ENCODE results near the gene EGFL6. TPM values are rescaled to one million over a fixed set of nuclear protein-coding genes. Genes with fewer than 3 reads are reported as not detected.

EGFL6 gene
- total and polyA plus RNA-seq, 2 experiments from 2014 or later: 0.12 TPM; not detected in 1

GRCh38 chrX:13547671-13548070 is 21.7 kb upstream of the EGFL6 start:
- Histone ChIP-seq H3K9me3 (ENCODE audit: low read depth) (no peaks in the 10 kb centered on the region), H3K27ac (no peak overlapping the region), H3K4me3 (no peak overlapping the region), H3K36me3 (no peaks in the 10 kb centered on the region), H3K4me1 (ENCODE audit: low read depth) (no peaks in the 10 kb centered on the region), H3K27me3 (no peaks in the 10 kb centered on the region)
- no peak for DNase-seq (ENCODE audit: low read depth in 1 of 2, low spot score in 1 of 2)
- no peak for TF ChIP-seq CTCF (IDR thresholded peaks at IDR 0.05; ENCODE audit: low read depth, low read length)

DNA sequence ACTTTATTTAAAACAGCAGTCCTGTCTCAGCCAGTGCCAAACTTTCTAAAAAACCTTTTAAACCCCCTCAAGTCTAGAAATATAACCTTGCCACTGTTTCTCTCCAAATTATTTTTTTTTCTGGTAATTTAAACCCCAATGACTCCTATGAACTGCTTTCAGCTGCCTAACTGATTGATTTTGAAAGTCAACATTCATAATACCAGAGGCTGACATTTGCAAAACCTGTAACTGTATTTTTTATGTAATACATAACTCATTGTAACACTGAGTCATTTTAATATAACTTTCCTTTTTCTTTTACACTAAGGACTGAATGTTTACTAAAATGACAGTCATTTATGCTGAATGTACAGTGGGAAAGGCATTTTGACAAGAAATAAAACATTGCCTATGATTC is 19.1 kb upstream of the EGFL6 start:
- H3K4me1 ChIP-seq (ENCODE audit: low read depth): no peaks in the 10 kb centered on the region
- no peak overlapping the region for H3K27ac ChIP-seq
- H3K9me3 ChIP-seq (ENCODE audit: low read depth): no peaks in the 10 kb centered on the region
- TF ChIP-seq CTCF (IDR thresholded peaks at IDR 0.05; ENCODE audit: low read depth, low read length): no peak
- no peak for DNase-seq (ENCODE audit: low read depth in 1 of 2, low spot score in 1 of 2)
- no peak overlapping the region for H3K4me3 ChIP-seq
- H3K27me3 ChIP-seq: no peaks in the 10 kb centered on the region
- H3K36me3 ChIP-seq: no peaks in the 10 kb centered on the region

GRCh38 chrX:13551610-13552009 is 17.8 kb upstream of the EGFL6 start:
- no peaks in the 10 kb centered on the region for H3K36me3 ChIP-seq
- H3K4me3 ChIP-seq: no peak overlapping the region
- H3K4me1 ChIP-seq (ENCODE audit: low read depth): no peaks in the 10 kb centered on the region
- no peak for TF ChIP-seq CTCF (IDR thresholded peaks at IDR 0.05; ENCODE audit: low read depth, low read length)
- H3K9me3 ChIP-seq (ENCODE audit: low read depth): no peaks in the 10 kb centered on the region
- H3K27ac ChIP-seq: no peak overlapping the region
- no peaks in the 10 kb centered on the region for H3K27me3 ChIP-seq
- no peak for DNase-seq (ENCODE audit: low read depth in 1 of 2, low spot score in 1 of 2)

DNA sequence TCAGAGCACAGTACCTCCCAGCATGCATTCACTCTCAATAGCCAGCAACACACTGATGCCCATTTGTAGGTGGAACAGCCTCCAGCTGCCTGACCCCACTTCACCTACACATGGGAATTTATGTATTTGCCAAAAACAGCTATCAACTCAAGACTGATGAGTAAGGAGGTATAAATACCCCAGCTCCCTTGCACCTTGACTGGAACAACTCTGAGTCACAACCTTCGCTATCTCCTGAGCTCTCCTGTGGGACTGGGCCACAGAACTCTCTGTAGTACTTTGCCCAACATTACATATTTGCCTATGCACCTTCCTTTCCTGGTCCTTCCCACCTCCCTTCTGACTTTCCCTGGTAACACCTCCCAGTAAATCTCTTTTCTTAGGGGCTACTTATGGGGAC is 16.5 kb upstream of the EGFL6 start:
- Histone ChIP-seq H3K36me3 (no peaks in the 10 kb centered on the region), H3K4me1 (ENCODE audit: low read depth) (no peaks in the 10 kb centered on the region), H3K27me3 (no peaks in the 10 kb centered on the region), H3K27ac (no peak overlapping the region), H3K4me3 (no peak overlapping the region), H3K9me3 (ENCODE audit: low read depth) (no peaks in the 10 kb centered on the region)
- DNase-seq (ENCODE audit: low read depth in 1 of 2, low spot score in 1 of 2): no peak
- TF ChIP-seq CTCF (IDR thresholded peaks at IDR 0.05; ENCODE audit: low read depth, low read length): no peak

GRCh38 chrX:13565511-13565910 is 3.9 kb upstream of the EGFL6 start:
- DNase-seq (ENCODE audit: low read depth in 1 of 2, low spot score in 1 of 2): no peak
- peaks cover 54% of the 10 kb centered on the region for H3K27me3 ChIP-seq
- no peaks in the 10 kb centered on the region for H3K36me3 ChIP-seq
- H3K27ac ChIP-seq: no peak overlapping the region
- no peaks in the 10 kb centered on the region for H3K9me3 ChIP-seq (ENCODE audit: low read depth)
- no peak overlapping the region for H3K4me3 ChIP-seq
- H3K4me1 ChIP-seq (ENCODE audit: low read depth): no peaks in the 10 kb centered on the region
- no peak for TF ChIP-seq CTCF (IDR thresholded peaks at IDR 0.05; ENCODE audit: low read depth, low read length)

- no peak overlapping the region for H3K4me3 ChIP-seq
- H3K9me3 ChIP-seq (ENCODE audit: low read depth): no peaks in the 10 kb centered on the region
- no peaks in the 10 kb centered on the region for H3K4me1 ChIP-seq (ENCODE audit: low read depth)
- no peak for TF ChIP-seq CTCF (IDR thresholded peaks at IDR 0.05; ENCODE audit: low read depth, low read length)
- peaks cover 65% of the 10 kb centered on the region for H3K27me3 ChIP-seq
- no peaks in the 10 kb centered on the region for H3K36me3 ChIP-seq
- H3K27ac ChIP-seq: no peak overlapping the region
- no peak for DNase-seq (ENCODE audit: low read depth in 1 of 2, low spot score in 1 of 2)
Measured at GRCh38 chrX:13570261-13570605, 832 bp downstream of the EGFL6 start.
